GM21360 (cell line): ENCODE measurements around the gene TRIM32.
A peak's percentile ranks its signal among the peaks of the same experiment; 100 is the strongest.

Experiments
- ATAC-seq: cut with Tn5 transposase; IDR thresholded peaks from one replicate; pipeline ENCODE4 v1.9.1; 2021; ENCODE audit warnings: mild to moderate bottlenecking, moderate library complexity; ENCODE audit not compliant: unreplicated experiment

The TRIM32 gene

DNA sequence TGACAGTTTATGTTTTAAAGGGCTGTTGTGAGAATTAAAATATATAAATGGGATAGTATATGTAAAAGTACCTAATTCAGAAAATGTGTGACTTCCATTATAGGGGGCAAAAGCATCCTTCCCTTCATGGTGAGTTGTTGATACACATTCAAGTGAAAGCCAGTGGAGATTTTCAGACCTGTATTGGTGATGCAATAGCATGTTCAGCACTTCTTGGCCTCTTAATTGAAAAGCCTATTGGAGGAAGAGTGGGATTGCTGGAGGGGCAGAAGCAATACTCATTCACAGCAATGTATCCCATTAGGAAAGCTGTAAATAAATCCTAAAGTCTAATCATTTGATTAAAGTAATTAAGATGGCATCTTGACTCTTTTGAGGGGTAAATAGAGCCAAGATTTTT is 17.4 kb downstream of the TRIM32 start:
- no peak for ATAC-seq

DNA sequence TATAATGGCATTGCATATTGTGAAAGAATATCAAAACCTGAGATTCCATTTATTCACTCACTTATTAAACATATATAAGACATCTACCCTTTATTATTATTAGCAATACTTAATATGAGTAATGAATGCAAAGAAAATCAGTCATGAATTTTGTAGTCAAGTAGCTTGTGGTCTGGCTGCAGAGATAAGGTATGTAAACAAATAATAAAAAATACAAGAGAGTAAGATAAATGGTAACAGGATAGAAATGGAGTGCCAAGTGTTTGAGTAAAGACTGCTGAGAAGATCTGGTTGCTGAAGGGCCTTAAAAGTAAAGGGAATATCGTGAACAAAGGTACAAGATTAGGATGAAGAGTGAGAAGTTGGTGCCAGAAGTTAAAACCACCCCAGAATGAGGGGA is 18.4 kb downstream of the TRIM32 start:
- no peak for ATAC-seq

DNA sequence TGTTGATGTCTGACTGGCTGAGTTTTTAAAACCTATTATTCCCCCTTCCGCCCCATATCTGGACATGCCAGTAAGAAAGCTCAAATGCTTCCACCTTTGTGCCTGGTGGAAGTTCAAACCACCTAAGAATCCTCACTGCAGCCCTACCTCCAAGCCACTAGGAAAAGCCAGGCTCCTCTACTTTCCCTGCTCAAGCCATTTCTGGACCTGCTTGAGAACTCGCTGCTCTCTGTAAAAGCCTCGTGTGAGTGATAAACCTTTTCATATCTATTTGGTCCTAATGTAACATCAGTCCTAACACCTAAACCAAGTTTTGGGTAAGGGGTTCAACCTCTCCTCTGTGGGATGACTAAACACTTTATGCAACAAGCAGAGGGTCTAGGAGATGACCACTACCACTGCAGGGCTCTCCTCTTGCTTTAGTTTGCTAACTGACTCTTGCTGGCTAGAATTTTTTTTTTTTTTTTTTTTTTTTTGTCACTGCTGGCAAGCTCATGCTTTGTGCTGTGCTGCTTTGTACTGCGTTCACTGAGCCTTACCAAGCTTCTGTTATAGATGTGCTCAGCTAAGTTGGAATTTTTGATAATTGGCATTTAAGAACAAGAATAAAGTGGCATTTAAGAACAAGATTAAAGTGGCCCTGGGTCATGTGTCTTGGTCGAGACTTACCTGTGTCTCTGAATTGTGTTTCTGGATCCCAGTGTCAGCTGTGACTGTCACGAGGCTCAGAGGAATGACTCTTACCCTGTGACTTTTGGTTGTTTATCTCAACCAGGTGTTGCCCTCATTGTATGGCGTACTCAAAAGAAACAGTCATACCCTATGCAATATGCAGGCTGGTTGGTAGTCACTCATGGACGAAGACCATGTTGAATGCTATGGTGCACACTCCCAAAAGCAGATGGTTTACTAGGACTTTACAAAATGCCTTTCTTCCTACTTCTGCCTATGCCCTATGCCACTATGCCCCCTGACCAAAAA is 19.5 kb downstream of the TRIM32 start:
- no peak for ATAC-seq

DNA sequence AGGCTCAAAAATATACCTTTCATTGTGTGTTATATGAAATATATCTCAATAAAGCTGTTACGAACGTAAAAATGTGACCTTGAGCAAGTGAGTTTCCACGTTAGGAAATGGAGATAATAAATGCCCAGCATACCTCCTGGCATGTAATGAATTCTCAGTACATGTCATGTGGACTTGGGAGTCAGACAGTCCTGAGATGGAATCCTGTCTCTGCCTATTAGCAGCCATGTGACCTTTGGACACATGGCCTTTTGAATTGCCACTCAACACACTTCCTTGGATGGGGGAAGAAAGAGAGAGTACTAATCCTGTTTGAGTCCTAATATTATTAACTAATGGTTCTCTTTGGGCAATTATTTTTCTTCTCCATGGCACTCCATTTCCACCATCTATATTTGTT is 25.7 kb downstream of the TRIM32 start:
- no peak for ATAC-seq

DNA sequence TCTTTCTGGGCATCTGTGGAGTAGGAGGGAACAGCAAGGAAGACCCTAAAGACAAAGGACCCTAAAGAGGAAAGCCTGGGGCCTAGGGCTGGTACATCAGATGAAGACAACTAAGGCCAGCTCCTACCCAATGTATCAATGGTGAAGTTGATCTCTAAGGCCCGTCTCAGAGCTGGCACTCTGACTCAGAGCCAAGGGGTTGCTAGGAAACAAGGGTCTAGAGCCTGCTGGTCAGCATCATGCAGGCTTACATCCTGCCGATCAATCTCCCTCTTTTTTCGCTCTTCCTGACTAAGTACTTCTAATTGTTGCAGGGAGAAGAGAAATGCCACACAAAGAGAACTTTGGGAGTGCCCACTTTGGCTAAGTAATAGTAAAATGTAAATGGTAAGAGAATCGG is 26.2 kb downstream of the TRIM32 start:
- ATAC-seq, result no peak

DNA sequence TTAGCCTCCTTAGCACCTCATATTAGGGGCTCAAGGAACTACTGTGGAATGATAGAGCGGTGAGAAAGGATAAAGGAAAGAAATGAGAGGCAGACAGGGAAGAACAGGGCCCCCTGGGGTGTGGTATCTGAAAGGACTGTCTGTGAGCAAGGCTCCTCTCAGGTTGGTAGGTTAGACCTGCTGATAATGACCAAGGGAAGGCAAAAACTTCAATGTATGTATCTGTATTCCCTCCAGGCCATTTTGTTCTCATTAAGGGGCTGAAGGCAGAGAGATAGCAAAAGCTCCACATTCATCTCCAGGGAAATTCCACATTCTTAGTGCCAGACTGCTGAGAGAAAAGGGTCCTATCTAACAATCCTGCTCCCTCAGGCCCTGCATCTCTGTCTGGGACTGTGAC is 28.6 kb downstream of the TRIM32 start:
- ATAC-seq, result no peak

DNA sequence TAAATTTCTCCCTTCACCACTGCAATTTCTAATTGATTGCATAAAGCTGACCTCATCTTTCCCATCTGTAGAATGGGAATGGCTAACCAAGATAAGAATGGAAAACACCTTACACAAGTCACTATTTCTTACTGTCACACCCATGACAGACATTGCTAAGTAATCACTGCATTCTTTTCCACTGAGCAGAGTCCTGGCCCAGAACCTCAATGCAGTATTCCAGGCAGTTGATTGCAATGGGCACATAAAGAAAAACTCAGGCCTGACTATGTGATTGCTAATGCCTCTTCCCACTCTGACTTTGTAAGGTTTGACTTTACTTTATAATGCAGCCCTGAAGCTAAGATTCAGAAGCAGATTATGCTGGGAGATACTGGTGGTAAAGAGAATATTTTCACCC is 29.3 kb downstream of the TRIM32 start:
- no peak for ATAC-seq

DNA sequence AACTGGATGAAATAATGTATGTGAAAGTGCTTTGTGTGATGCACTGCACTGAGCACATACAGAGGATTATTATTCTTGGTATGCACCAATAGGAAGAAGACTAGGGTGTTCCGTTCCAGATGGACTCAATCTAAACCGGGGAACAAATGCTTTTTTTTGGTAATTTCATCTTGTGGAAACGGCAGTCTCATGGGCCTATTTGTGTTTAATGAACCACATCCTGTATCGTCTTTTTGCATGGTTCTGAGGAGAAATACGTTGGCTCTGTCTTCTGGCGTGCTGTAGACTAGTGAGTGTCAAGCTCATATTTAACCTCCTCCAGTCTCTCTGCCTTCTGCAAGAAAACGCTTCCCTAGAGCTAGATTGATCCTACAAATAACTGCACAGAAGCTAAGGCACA is 30.0 kb downstream of the TRIM32 start:
- no peak for ATAC-seq

DNA sequence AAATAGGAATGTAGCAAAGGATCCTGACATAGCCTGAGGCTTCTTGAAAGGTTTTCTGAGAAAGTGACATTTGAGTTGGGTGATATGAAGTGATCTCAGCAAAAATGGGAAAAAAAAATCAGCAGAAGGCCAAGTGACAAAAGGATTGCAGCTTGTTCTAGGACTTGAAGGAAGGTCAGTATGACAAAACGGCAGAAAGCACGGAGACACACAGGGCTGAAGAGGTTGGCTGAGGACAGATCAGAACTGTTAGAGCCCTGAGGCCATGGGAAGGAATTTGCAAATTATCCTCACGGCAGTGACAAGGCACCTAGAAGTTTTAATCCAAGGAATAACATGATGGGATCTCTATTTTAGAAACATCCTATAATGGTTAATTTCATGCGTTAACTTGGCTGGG is 31.0 kb downstream of the TRIM32 start:
- no peak for ATAC-seq

DNA sequence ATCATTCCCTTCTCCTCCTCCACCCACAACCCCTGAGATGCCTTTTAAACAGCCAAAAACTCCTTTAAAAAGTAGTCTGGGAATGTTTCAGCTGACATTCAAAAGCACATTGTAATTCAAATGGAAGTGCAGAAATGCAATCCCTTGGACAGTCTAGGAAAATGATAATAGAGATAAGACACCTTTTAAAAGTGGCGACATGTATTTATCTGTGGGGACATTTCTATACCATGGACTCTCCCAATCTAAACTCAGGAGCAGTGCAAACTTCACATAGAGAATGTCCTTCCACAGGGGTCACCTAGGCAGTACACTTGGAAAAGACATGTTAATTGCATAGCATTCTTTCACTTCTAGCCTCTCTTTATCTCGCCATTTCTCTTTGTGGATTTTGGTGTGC is 33.0 kb downstream of the TRIM32 start:
- ATAC-seq, result no peak

DNA sequence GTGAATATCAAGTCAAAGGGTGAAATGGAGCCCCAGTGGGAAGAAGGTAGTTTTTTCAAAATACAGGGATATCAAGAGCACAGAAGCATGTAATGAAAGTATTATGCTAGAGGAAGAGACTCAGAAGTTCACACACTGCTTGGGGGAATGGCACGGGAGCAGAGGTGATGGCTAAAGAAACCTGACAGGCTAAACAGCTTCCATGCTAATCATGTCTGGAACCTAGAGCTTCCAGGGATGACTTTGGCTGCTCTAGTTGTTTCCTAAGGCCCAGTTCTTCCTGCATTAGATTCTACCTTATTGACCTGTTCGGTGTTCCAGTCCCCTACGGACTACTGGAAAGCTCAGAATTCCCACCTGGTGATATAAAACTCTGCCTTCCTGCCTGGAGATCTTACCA is 34.3 kb downstream of the TRIM32 start:
- ATAC-seq, result no peak

DNA sequence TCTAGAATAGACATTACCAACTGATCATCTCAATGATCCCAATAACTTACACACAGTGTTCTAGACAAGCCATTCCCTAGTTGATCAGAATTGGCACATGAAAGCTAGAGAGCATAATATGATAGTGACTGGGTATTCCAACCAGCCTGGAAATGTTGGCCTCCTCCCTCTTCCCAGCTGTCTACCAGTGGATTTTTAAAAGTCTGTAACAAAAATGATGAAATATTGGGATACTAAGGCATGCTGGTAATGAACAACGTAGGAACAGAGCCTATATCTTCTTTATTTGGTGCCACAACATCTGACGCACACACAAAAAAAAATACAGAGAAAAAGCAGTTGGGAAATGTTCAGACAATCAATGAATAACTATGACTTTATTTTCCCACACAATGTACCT is 34.8 kb downstream of the TRIM32 start:
- no peak for ATAC-seq

DNA sequence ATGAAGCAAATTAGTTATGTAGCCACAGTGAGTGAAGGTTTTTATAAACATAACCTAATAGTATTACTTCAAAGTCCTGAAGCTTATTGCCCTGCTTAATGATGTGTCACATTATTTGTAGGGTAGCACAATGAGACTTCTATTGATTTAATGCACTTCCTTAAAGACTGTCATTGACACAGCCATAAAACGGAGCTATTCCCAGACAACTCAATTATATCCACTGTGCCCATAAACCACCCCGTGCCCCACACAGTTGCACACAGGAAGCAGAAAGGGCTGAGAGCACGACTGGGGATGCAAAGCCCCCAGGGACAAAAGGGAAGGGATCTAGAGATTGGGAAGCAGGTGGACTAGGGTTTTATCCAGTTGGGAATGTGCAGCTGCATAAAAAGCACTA is 37.0 kb downstream of the TRIM32 start:
- ATAC-seq, result no peak

DNA sequence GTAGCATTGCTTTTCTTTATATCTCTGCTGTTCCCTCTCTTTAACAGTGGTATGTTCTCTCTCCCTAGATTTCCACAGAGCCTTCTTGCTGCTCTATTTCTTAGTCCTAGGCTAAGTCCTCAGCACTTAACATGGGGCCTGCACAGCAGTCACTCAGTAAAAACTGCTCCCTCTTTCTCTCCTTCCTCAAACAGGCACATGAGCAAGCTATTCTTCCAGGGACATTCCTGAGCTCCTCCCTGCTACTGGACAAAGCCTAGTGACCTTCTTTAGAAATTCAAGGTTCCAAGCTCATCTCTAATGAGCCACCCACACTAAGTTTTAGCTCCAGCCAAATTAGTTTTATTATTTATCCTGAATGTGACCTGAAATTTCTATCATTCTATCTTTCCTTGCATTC is 39.5 kb downstream of the TRIM32 start:
- no peak for ATAC-seq

DNA sequence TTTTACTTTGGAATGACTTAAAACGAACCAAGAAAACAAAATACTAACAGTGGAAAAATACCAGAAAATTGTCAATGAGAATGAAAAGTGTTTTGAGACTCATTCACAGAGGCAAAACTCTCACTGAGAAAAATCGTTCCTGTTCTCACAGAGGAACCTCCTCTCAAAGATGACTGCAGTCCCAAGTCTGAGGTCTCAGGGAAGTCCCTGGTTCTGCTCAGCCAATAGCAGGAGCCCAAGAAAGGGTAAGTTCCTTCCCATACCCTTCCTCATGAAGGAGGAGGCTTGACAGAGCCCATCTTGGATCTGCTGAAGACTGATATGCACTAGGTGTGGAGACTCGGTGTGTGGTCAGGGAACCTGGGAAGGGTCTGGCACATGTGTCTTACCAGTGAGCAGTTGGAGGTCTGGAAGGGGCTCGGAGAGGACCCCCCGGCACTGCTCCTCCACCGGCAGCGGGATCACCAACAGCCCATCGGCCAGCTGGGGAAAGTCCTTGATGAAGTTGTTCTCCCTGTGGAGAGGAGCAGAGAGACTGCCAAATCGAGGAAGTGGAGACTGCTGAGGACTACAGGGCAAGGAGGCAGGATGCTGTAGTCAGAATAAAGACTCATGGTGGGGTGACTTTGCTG is 46.0 kb downstream of the TRIM32 start:
- ATAC-seq, result no peak

DNA sequence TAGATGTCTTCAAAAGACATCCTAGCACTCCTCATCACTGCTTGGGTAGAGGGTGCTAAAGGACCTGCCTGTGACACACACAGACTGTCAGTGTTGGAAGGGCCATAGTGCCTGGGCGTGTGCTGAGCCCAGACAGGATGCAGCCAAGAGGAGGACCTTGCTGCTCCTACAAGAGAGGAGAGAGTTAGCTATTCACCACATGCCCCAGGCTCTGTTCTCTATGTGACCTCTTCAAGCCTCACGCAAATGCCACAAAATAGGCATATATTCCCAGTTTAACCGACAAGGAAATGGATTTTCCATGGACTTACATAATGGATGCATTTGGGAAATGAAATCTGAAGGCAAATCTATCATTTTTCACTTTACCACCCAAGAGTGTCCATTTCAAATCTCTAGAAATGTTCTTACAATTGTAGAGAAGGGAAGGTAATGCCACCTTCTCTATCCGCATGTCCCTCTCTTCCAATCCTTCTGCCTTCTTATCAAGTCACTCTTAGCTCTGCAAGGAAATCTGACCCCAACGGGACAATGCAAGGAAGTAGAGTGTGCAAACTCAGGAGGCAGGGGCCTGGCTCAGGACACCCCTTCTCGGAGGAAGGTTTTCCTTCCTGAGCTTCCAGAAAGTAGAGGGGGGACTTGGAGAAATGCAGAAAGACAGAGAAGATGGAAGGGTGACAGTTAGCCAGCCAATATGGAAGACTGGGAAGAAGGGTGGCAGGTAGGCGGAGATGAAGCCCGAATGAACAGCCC is 49.5 kb downstream of the TRIM32 start:
- ATAC-seq, result no peak

DNA sequence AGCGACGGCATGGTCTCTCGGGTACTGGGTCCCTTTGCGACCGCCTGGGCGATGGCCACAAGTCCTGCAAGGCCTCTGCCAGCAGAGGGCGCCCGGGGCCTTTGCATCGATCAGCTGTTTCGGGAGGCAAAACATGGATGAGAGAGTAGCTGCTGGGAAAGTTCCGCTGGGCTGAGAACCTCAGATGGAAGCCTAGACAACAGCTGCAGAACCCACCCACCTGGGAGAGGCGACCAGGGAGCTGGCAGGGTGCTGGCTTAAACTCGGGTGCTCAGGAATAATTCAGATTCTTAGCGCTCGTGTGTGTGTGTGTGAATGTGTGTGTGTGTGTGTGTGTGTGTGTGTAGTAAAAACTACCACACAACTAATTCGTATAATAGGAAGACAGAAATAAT is 50.0 kb downstream of the TRIM32 start:
- ATAC-seq, result peak; percentile 67

DNA sequence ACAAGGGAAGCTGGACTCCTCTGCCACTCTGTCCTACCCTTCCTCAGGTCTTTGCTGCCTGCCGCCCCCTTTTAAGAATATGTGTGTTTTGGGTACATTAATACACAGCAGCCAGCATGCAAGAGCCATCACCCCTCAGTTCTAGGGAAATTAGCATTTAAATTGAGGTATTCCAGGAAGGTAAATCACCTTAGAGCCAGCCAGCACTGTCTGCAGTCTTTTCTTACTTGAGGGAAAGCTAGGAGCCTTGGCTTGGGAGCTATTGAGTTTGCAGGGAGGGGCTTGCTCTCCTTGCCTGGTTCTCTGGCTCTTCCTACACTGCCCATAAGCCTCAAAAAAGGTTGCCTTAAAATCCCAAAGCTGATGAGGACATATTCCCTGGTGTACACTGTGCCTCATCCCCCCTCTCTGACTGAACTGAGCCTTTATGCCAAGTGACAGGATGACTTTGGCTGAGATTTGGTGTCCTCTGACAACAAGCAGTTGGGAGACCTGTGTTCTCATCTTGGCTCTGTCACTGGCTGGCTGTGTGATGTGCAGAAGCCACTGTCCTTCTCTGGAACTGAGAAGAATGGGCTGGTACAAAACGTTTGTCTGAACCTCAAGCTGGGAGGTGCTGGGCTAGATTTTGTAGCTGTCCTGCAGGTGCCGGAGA is 54.1 kb downstream of the TRIM32 start:
- ATAC-seq, result no peak

DNA sequence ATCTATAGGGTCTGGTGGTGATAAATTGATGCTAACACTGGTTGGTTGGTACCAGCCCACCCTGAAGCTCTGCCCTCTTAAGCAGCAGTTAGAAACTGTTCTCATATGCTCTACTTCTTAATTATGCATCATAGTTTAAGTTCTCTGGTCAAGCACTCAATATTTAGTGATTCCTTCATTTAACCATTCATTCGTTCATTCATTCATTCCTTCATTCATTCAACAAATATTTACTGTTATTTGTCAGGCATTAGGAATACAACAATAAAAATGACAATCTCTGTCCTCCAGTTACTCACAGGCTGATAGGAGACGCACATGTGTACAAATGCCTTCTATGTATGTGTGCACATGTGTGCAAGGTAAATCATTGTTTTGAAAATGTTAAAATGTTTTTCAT is 54.6 kb downstream of the TRIM32 start:
- no peak for ATAC-seq

DNA sequence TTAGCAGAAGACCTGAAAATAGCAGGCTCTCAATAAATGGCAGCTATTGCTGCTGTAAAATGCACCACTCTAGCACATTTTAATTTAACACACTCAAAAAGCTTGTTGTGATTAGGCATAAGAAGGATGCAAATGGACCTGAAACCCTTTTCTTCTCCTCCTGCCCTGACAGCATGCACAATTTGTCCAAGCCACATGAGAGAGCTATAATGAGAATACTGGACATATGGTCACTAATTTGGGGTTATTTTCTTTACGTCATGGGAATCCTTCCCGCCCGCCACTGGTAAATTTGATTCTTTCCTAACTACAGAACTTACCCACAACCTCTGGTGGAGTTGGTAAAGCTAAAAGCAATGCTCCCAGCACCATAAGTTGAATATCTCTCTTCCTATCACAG is 62.1 kb downstream of the TRIM32 start:
- no peak for ATAC-seq

DNA sequence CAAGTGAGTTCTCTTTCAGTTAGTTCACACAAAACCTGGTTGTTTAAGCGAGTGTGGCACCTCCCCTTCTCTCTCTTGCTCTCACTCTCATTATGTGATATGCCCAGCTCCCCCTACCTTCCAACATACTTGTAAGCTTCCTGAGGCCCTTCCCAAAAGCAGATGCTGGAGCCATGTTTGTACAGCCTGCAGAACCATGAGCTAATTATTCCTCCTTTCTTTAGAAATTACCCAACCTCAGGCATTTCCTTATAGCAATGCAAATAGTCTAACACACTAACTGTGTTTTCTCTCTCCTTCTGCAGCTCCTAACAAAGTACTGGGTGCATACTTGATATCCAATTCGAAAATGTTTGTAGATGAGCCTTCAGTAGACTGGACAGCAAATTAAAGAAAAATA is 62.7 kb downstream of the TRIM32 start:
- no peak for ATAC-seq
